Measurements from ENCODE around the gene TGDS. TPM values are rescaled to one million over a fixed set of nuclear protein-coding genes. Genes with fewer than 3 reads are reported as not detected.
"Not testable (repeated sequence)": the region's sequence is repeated elsewhere in the genome, so short reads cannot be mapped to it uniquely, and the experiment has no call there.

TGDS gene
- total and polyA plus RNA-seq, 8 donors, result 2.1 to 8.4 (median 5.3) TPM

GRCh38 chr13:94535775-94536174 is 60.2 kb downstream of the TGDS start:
- Histone ChIP-seq H3K4me3 (no peak overlapping the region), H3K27me3 (no peaks in the 10 kb centered on the region), H3K27ac (no peak overlapping the region), H3K4me1 (no peaks in the 10 kb centered on the region), H3K9me3 (no peaks in the 10 kb centered on the region), H3K36me3 (no peaks in the 10 kb centered on the region)
- FAIRE-seq (no peak), ATAC-seq (no peak), DNase-seq (no peak)
- 65 to 71% methylated on average over 4 of the region's 4 CpGs for WGBS, 2 donors
- TF ChIP-seq CTCF (IDR thresholded peaks at IDR 0.05), result no peak
- intact Hi-C loops (cut with DNase I), result no loop called here

GRCh38 chr13:94535231-94535630 is 60.7 kb downstream of the TGDS start:
- FAIRE-seq (no peak), DNase-seq (no peak), ATAC-seq (no peak)
- TF ChIP-seq CTCF (IDR thresholded peaks at IDR 0.05), result no peak
- Histone ChIP-seq H3K4me3 (no peak overlapping the region), H3K9me3 (no peaks in the 10 kb centered on the region), H3K27me3 (no peaks in the 10 kb centered on the region), H3K4me1 (no peaks in the 10 kb centered on the region), H3K36me3 (no peaks in the 10 kb centered on the region), H3K27ac (no peak overlapping the region)
- 61 to 68% methylated on average over 2 of the region's 2 CpGs for WGBS, 2 donors
- intact Hi-C loops (cut with DNase I), result no loop called here

- Histone ChIP-seq H3K27ac (no peak overlapping the region), H3K4me3 (no peak overlapping the region), H3K4me1 (no peaks in the 10 kb centered on the region), H3K36me3 (no peaks in the 10 kb centered on the region), H3K27me3 (no peaks in the 10 kb centered on the region), H3K9me3 (no peaks in the 10 kb centered on the region)
- ATAC-seq (no peak), DNase-seq (no peak), FAIRE-seq (no peak)
- no peak for TF ChIP-seq CTCF (IDR thresholded peaks at IDR 0.05)
- intact Hi-C loops (cut with DNase I), result no loop called here
- 66 to 76% methylated on average over 1 of the region's 1 CpG for WGBS, 2 donors
Observed at GRCh38 chr13:94534166-94534565, 61.8 kb downstream of the TGDS start.

GRCh38 chr13:94532278-94532677 is 63.7 kb downstream of the TGDS start:
- H3K4me3 ChIP-seq; intact Hi-C loops (cut with DNase I); DNase-seq; H3K36me3 ChIP-seq; ATAC-seq; H3K27ac ChIP-seq; H3K4me1 ChIP-seq; H3K27me3 ChIP-seq; FAIRE-seq; H3K9me3 ChIP-seq: not testable (repeated sequence)
- WGBS, 2 donors, result 83 to 87% methylated on average over 2 of the region's 2 CpGs

GRCh38 chr13:94526956-94527355 is 69.0 kb downstream of the TGDS start:
- H3K36me3 ChIP-seq; intact Hi-C loops (cut with DNase I); H3K27me3 ChIP-seq; ATAC-seq; H3K4me1 ChIP-seq; H3K9me3 ChIP-seq; H3K4me3 ChIP-seq; DNase-seq; H3K27ac ChIP-seq; FAIRE-seq: not testable (repeated sequence)
- 58 to 66% methylated on average over 7 of the region's 7 CpGs for WGBS, 2 donors

- FAIRE-seq, result no peak
- no peaks in the 10 kb centered on the region for H3K9me3 ChIP-seq
- no peak for TF ChIP-seq CTCF (IDR thresholded peaks at IDR 0.05)
- DNase-seq, result no peak
- ATAC-seq, result no peak
- H3K27me3 ChIP-seq, result no peaks in the 10 kb centered on the region
- H3K36me3 ChIP-seq, result no peaks in the 10 kb centered on the region
- 91 to 96% methylated on average over 2 of the region's 2 CpGs for WGBS, 2 donors
- no peak overlapping the region for H3K27ac ChIP-seq
- H3K4me1 ChIP-seq, result no peaks in the 10 kb centered on the region
- intact Hi-C loops (cut with DNase I), result no loop called here
- no peak overlapping the region for H3K4me3 ChIP-seq
Observed at GRCh38 chr13:94525781-94526180, 70.2 kb downstream of the TGDS start.

All from pancreas (tissue), 10 donors.